NCI-H526 (cell line): ENCODE measurements around the gene ARFIP1.
A peak's percentile ranks its signal among the peaks of the same experiment; 100 is the strongest.

Experiments used
- DNase-seq, 2 experiments: peaks; one replicate each; lab custom pipeline; 2025; lab: John Stamatoyannopoulos, UW

Gene ARFIP1

GRCh38 chr4:152785639-152786615 is 6.2 kb downstream of the ARFIP1 start:
- DNase-seq = no peak

- DNase-seq = no peak
Observed at GRCh38 chr4:152786627-152787026, 6.9 kb downstream of the ARFIP1 start.

- DNase-seq = no peak
Observed at GRCh38 chr4:152795891-152796290, 16.1 kb downstream of the ARFIP1 start.

GRCh38 chr4:152803541-152803940 is 23.8 kb downstream of the ARFIP1 start:
- DNase-seq = no peak

- no peak for DNase-seq
Observed at GRCh38 chr4:152805071-152805650, 25.4 kb downstream of the ARFIP1 start.

- no peak for DNase-seq
Observed at GRCh38 chr4:152805818-152806217, 26.1 kb downstream of the ARFIP1 start.

- DNase-seq = no peak
Observed at GRCh38 chr4:152806501-152807125, 26.9 kb downstream of the ARFIP1 start.

- no peak for DNase-seq
Observed at GRCh38 chr4:152807294-152807829, 27.6 kb downstream of the ARFIP1 start.

GRCh38 chr4:152808670-152809069 is 28.9 kb downstream of the ARFIP1 start:
- DNase-seq = no peak

- peak in 1 of 2 experiments; percentile 13 for DNase-seq
Observed at GRCh38 chr4:152810715-152811287, 31.0 kb downstream of the ARFIP1 start.

GRCh38 chr4:152815078-152815477 is 35.3 kb downstream of the ARFIP1 start:
- DNase-seq = no peak

GRCh38 chr4:152817331-152817730 is 37.6 kb downstream of the ARFIP1 start:
- no peak for DNase-seq

GRCh38 chr4:152819026-152819645 is 39.4 kb downstream of the ARFIP1 start:
- no peak for DNase-seq

GRCh38 chr4:152820073-152820472 is 40.3 kb downstream of the ARFIP1 start:
- no peak for DNase-seq

GRCh38 chr4:152822323-152822722 is 42.6 kb downstream of the ARFIP1 start:
- no peak for DNase-seq

- DNase-seq = no peak
Observed at GRCh38 chr4:152824561-152824960, 44.8 kb downstream of the ARFIP1 start.

GRCh38 chr4:152825336-152825735 is 45.6 kb downstream of the ARFIP1 start:
- no peak for DNase-seq

- DNase-seq = no peak
Observed at GRCh38 chr4:152828122-152828521, 48.4 kb downstream of the ARFIP1 start.

- no peak for DNase-seq
Observed at GRCh38 chr4:152831416-152831815, 51.7 kb downstream of the ARFIP1 start.

GRCh38 chr4:152836936-152837335 is 57.2 kb downstream of the ARFIP1 start:
- DNase-seq = no peak

- DNase-seq = peak in 1 of 2 experiments; percentile 8
Observed at GRCh38 chr4:152839729-152840128, 60.0 kb downstream of the ARFIP1 start.
